ENCODE measurements around the gene ESR2. TPM values are rescaled to one million over a fixed set of nuclear protein-coding genes. Genes with fewer than 3 reads are reported as not detected.
A peak's percentile ranks its signal among the peaks of the same experiment; 100 is the strongest.
"Not testable (repeated sequence)": the region's sequence is repeated elsewhere in the genome, so short reads cannot be mapped to it uniquely, and the experiment has no call there.

ESR2 gene
- total RNA-seq, 1 donor from 2014 or later = under 0.01 TPM

GRCh38 chr14:64221391-64222003 is 72.7 kb downstream of the ESR2 start:
- no peak for DNase-seq (ENCODE audit: low read depth in 2 of 2)

GRCh38 chr14:64220466-64220865 is 73.7 kb downstream of the ESR2 start:
- DNase-seq (ENCODE audit: low read depth in 2 of 2) = peak in 1 of 2 donors; percentile 50

DNA sequence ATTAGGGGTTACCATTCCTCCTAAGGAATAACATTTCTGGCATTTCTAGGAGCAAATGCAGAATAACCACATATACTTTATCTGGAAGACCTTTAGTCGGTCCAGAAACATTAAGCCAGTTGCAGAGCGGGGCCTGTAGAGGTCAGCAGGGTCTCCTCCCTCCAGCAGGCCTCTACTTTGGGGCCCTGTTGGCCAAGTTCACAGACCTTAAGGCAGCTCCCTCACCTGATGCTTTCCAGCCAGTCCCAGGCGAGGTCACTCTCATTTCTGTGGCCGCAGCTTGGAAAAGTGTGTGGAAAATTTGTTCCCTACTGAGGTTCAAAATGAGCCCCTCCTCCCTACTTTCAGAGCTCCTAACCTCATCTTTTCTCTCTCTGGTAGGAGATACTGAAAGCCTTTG is 74.1 kb downstream of the ESR2 start:
- no peak for DNase-seq (ENCODE audit: low read depth in 2 of 2)

DNA sequence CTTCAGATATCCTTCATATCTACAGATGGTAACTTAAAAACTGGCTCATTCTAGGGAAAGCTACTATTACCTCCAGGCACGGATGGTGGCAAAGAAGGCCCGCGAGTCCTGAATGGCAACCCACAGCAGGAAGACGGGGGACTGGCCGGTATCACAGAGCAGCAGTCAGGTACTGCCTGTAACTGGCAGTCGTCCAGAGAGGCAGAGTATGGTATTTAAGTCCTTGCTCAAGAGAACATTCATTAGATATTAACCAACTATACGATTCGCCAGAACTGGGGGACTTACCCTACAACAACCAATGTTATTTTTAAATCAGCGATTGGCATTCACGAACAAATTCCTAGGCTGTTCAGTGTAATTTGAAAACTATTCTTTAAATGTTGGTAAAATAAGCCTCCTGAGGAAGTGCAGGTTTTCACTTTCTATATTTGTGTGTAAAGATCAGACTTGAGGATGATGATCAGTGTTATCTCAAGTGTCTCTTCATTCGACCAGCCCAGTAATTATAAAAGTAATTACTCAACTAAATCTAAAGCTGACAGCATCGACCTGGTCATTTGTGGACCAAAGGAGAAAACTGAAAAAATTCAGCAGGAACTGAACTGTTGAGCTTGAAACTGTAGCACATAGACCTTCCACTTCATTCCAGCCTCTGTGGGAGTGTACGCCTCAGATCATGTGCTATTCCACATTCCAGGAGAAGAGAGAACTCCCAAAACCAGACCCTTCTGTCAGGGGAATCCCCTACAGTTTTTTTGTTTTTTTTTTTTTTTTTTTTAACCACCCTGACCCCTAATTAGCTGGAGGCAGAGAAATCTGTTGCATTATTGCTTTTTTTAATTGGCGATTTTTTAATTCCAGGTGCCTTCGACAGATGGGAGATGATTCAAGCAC is 75.6 kb downstream of the ESR2 start:
- no peak for DNase-seq (ENCODE audit: low read depth in 2 of 2)

GRCh38 chr14:64217834-64218233 is 76.3 kb downstream of the ESR2 start:
- DNase-seq (ENCODE audit: low read depth in 2 of 2) = no peak

DNA sequence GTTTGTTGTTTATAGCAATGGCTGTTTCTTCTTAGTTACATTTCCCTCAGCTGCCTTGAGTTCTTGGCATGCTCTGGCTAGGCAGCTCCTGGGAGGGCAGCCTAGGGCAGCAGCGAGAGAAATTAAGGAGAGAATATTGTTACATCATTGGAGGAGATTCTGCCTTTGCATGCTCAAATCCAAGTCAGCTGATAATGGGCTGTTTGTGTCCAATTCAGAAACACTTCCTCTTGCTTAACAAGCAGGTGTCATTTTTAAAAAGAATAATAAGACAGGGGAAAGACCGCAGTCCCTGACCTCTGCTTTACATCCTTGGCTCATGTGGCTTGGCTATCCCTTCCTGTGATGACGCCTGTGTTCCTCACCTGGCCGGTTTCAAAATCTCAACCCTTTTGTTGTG is 76.9 kb downstream of the ESR2 start:
- DNase-seq (ENCODE audit: low read depth in 2 of 2) = no peak

DNA sequence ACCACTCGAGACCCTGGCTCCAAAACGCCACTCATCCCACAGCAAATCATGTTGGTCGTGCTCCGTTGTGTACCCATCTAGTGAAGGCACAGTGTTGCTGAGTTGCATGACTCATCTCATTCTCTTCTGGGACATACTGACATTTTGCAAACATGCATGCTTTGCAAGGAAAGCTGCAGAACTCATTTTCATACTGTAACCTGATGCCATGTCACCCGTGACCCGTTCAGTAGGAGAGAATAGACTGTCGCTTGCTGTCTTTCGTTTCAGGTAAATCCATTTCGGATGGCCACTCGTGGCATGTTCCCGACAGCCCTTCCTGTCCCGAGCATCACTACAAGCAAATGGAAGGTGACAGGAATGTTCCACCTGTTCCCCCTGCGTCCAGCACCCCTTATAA is 78.2 kb downstream of the ESR2 start:
- no peak for DNase-seq (ENCODE audit: low read depth in 2 of 2)

- DNase-seq (ENCODE audit: low read depth in 2 of 2) = no peak
Measured at GRCh38 chr14:64215274-64215673, 78.9 kb downstream of the ESR2 start.

GRCh38 chr14:64213853-64214570 is 80.2 kb downstream of the ESR2 start:
- no peak for DNase-seq (ENCODE audit: low read depth in 2 of 2)

GRCh38 chr14:64213086-64213485 is 81.1 kb downstream of the ESR2 start:
- no peak for DNase-seq (ENCODE audit: low read depth in 2 of 2)

- DNase-seq (ENCODE audit: low read depth in 2 of 2) = peak in 1 of 2 donors; percentile 51
Measured at GRCh38 chr14:64212666-64213065, 81.5 kb downstream of the ESR2 start.

GRCh38 chr14:64210912-64211311 is 83.3 kb downstream of the ESR2 start:
- DNase-seq (ENCODE audit: low read depth in 2 of 2) = not testable (repeated sequence)

- no peak for DNase-seq (ENCODE audit: low read depth in 2 of 2)
Measured at GRCh38 chr14:64210216-64210615, 84.0 kb downstream of the ESR2 start.

DNA sequence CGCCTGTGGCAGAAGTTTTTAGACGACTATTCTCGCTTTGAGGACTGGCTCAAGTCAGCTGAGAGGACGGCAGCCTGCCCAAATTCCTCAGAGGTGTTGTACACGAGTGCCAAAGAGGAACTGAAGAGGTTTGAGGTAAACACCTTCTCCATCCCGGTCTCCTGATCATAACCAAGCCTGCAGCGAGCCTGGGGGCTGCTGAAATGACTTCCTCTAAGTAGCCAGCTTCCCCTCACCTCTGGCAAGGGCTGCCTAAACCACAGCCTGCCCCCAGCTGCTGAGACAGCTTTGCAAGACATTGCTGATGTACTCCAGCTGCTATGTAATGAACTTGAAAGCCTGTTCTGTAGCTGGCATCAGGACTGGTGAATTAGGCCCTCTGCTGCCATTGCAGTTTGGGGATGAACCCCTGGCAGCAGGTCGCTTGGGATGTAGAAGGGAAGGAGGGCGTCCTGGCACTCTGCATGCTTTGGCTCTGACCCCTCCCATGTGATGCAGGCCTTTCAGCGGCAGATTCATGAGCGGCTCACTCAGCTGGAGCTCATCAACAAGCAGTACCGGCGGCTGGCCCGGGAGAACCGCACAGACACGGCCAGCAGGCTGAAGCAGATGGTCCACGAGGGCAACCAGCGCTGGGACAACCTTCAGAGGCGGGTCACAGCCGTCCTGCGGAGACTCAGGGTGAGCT is 84.6 kb downstream of the ESR2 start:
- no peak for DNase-seq (ENCODE audit: low read depth in 2 of 2)

DNA sequence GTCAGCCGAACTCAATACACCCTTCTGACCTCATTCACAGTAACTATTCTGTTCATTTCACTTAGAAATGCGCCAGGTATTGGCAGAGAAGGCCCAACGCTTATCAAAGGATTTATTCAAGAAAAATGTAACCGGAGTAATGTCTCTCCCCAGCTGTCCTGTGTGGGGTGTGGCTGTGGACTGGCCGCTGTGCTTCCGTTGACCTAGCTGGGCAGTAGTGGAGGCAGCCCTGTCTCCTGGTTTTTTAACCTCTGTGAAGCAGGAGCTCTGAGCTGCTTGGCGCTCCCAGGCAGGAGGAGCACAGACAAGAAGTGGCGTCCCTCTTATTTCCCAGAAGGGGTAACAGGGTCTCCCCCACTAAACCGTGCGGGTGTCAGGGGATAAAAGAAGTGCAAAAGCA is 85.2 kb downstream of the ESR2 start:
- DNase-seq (ENCODE audit: low read depth in 2 of 2) = no peak

- no peak for DNase-seq (ENCODE audit: low read depth in 2 of 2)
Measured at GRCh38 chr14:64208261-64208660, 85.9 kb downstream of the ESR2 start.

DNA sequence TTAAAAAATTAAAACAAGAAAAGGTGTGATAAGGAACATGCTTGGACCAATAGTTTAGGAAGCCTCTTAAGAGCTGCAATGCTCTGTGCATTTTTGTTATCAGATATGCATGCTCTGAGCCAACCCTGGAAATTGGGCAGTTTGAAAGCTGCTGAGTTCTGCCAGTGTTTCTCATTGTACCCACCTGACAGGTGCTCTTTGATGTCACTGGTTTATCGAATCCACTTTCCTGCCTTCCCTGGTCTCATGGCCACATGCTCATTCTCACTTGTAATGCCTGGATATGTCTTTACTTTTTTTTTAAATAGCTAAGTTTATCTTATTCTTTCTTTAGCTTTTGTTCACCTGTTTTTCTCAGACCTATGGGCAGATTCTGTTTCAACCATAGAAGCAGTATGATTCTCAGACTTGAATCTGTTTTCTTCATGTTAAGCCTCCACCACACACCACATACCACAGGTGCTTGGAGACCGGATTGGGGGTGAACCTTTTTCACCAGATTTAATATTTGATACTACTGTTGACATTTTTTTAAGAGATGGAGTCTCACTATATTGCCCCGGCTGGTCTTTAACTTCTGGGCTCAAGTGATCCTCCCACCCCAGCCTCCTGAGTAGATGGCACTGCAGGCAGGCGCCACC is 90.7 kb downstream of the ESR2 start:
- no peak for DNase-seq (ENCODE audit: low read depth in 2 of 2)

GRCh38 chr14:64202716-64203115 is 91.5 kb downstream of the ESR2 start:
- DNase-seq (ENCODE audit: low read depth in 2 of 2) = no peak

- DNase-seq (ENCODE audit: low read depth in 2 of 2) = no peak
Measured at GRCh38 chr14:64201921-64202545, 92.1 kb downstream of the ESR2 start.

- DNase-seq (ENCODE audit: low read depth in 2 of 2) = no peak
Measured at GRCh38 chr14:64201296-64201695, 92.9 kb downstream of the ESR2 start.

- DNase-seq (ENCODE audit: low read depth in 2 of 2) = no peak
Measured at GRCh38 chr14:64200170-64200569, 94.0 kb downstream of the ESR2 start.
